Dedifferentiated amniotic fluid mesenchymal stem cell (primary cell): ENCODE measurements around the gene CRLF3.
"Not testable (repeated sequence)": the region's sequence is repeated elsewhere in the genome, so short reads cannot be mapped to it uniquely, and the experiment has no call there.

Experiments used
- DNase-seq: peaks from one replicate; pipeline ENCODE4 v3.0.0-alpha.2; 2016; ENCODE audit errors: extremely low spot score

Gene CRLF3

GRCh38 chr17:30814236-30814635 lies 10.3 kb downstream of the CRLF3 start:
- DNase-seq: not testable (repeated sequence)

GRCh38 chr17:30812218-30813177 lies 12.0 kb downstream of the CRLF3 start:
- DNase-seq: no peak

- DNase-seq: no peak
These were observed 14.6 kb downstream of the CRLF3 start for GRCh38 chr17:30809867-30810266.

- no peak for DNase-seq
These were observed 15.7 kb downstream of the CRLF3 start for GRCh38 chr17:30808785-30809286.

GRCh38 chr17:30807896-30808295 lies 16.6 kb downstream of the CRLF3 start:
- no peak for DNase-seq

- no peak for DNase-seq
These were observed 18.5 kb downstream of the CRLF3 start for GRCh38 chr17:30805944-30806456.

GRCh38 chr17:30801671-30802070 lies 22.8 kb downstream of the CRLF3 start:
- no peak for DNase-seq

GRCh38 chr17:30796016-30796415 lies 28.5 kb downstream of the CRLF3 start:
- no peak for DNase-seq

- DNase-seq: no peak
These were observed 30.1 kb downstream of the CRLF3 start for GRCh38 chr17:30794372-30794771.

- no peak for DNase-seq
These were observed 31.1 kb downstream of the CRLF3 start for GRCh38 chr17:30793282-30793977.

GRCh38 chr17:30790279-30790678 lies 34.2 kb downstream of the CRLF3 start:
- DNase-seq: no peak

GRCh38 chr17:30788918-30789317 lies 35.6 kb downstream of the CRLF3 start:
- DNase-seq: peak; percentile 22

GRCh38 chr17:30782206-30782605 lies 42.3 kb downstream of the CRLF3 start:
- DNase-seq: no peak

- no peak for DNase-seq
These were observed 44.1 kb downstream of the CRLF3 start for GRCh38 chr17:30780343-30780742.

- not testable (repeated sequence) for DNase-seq
These were observed 55.7 kb downstream of the CRLF3 start for GRCh38 chr17:30768771-30769170.

- not testable (repeated sequence) for DNase-seq
These were observed 56.7 kb downstream of the CRLF3 start for GRCh38 chr17:30767641-30768404.

GRCh38 chr17:30761060-30761459 lies 63.4 kb downstream of the CRLF3 start:
- DNase-seq: no peak

GRCh38 chr17:30753291-30753690 lies 71.2 kb downstream of the CRLF3 start:
- DNase-seq: not testable (repeated sequence)

- DNase-seq: not testable (repeated sequence)
These were observed 73.5 kb downstream of the CRLF3 start for GRCh38 chr17:30750982-30751381.

GRCh38 chr17:30747621-30748020 lies 76.9 kb downstream of the CRLF3 start:
- not testable (repeated sequence) for DNase-seq

- not testable (repeated sequence) for DNase-seq
These were observed 81.8 kb downstream of the CRLF3 start for GRCh38 chr17:30742669-30743068.

GRCh38 chr17:30736371-30736770 lies 88.1 kb downstream of the CRLF3 start:
- not testable (repeated sequence) for DNase-seq
